HUES64 (cell line): Measurements from ENCODE around the gene LINC00632.

Experiments
- H3K27ac ChIP-seq: 2 replicates; pipeline ENCODE4 v1.7.0; 2013; ENCODE audit warnings: low read depth, low read length, inconsistent platforms
- H3K27me3 ChIP-seq: 2 replicates; pipeline ENCODE4 v1.6.1; 2013; ENCODE audit warnings: mild to moderate bottlenecking, low read length; ENCODE audit not compliant: insufficient read depth
- H3K36me3 ChIP-seq: 2 replicates; pipeline ENCODE4 v1.6.1; 2013; ENCODE audit warnings: mild to moderate bottlenecking, low read length; ENCODE audit not compliant: insufficient read depth
- H3K4me1 ChIP-seq: 2 replicates; pipeline ENCODE4 v1.6.1; 2013; ENCODE audit warnings: mild to moderate bottlenecking, low read length, moderate library complexity; ENCODE audit not compliant: insufficient read depth
- H3K4me3 ChIP-seq: 2 replicates; pipeline ENCODE4 v1.5.1; 2013; ENCODE audit warnings: mild to moderate bottlenecking, low read length, moderate library complexity
- H3K9ac ChIP-seq: 2 replicates; pipeline ENCODE4 v1.6.1; 2013; ENCODE audit warnings: mild to moderate bottlenecking, low read depth, low read length
- H3K9me3 ChIP-seq: 2 replicates; pipeline ENCODE4 v1.6.1; 2013; ENCODE audit warnings: low read depth, low read length; ENCODE audit not compliant: insufficient read depth
- WGBS: fragments of 150-250, 120-280 bp; methylation state at CpG from one replicate; pipeline ENCODE4 v1.1.7; 2013; ENCODE audit warnings: missing lambda C conversion rate; 5-methylcytosine and 5-hydroxymethylcytosine counted together

LINC00632 gene

DNA sequence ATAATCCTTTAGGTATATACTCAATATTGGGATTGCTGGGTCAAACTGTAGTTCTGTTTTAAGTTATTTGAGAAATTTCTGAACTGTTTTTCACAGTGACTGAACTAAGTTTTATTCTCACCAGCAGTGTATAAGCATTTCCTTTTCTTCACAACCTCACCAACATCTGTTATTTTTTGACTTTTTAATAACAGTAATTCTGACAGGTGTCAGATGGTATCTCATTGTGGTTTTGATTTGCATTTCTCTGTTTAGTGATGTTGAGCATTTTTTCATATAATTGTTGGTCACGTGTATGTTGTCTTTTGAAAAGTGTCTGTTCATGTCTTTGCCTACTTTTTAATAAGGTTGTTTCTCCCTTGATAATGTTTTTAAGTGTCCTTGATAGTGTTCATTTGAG lies 112.6 kb downstream of the LINC00632 start:
- 0 out of 2 replicates have a peak, but pooled peaks cover 4% of the 10 kb centered on the region for H3K4me1 ChIP-seq
- H3K27ac ChIP-seq, result no peak overlapping the region
- 83% methylated on average over 1 of the region's 1 CpG for WGBS
- no peak overlapping the region for H3K4me3 ChIP-seq
- no peaks in the 10 kb centered on the region for H3K36me3 ChIP-seq
- no peaks in the 10 kb centered on the region for H3K27me3 ChIP-seq
- no peaks in the 10 kb centered on the region for H3K9me3 ChIP-seq
- no peak overlapping the region for H3K9ac ChIP-seq

DNA sequence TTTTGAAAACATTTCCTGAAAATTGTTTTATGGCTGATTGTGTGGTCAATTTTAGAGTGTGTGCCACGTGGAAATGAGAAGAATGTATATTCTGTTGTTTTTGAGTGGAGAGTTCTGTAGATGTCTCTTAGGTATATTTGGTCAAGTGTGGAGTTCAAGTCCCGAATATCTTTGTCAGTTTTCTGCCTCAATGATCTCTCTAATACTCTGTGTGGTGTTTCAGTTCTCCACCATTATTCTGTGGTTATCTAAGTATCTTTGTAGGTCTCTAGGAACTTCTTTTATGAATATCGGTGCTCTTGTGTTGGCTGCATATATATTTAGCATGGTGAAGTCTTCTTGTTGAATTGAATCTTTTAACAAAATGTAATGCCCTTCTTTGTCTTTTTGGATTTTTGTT lies 113.3 kb downstream of the LINC00632 start:
- Histone ChIP-seq H3K4me3 (no peak overlapping the region), H3K9me3 (no peaks in the 10 kb centered on the region), H3K27me3 (no peaks in the 10 kb centered on the region), H3K9ac (no peak overlapping the region), H3K27ac (no peak overlapping the region), H3K4me1 (0 out of 2 replicates have a peak, but pooled peaks cover 4% of the 10 kb centered on the region), H3K36me3 (no peaks in the 10 kb centered on the region)
- WGBS, result 90% methylated on average over 3 of the region's 3 CpGs

DNA sequence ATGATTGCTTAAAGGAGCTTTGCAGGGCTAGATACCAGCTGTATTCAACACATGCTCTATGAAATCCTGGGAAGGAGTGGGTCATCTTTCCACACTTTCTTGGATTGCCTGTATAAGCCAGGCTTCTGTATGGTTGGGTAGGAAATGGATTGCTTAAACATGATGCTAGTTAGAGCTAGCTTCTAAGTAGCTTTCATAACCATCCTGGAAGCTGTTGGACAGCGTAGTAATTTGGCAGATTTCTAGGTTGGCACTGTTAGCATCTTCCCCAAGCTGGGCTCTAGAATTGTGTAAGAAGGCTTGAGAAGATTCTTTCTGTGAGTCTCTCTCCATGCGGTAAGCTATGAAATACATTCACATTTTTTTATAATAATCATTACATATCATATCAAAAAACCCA lies 127.3 kb downstream of the LINC00632 start:
- no peak overlapping the region for H3K27ac ChIP-seq
- H3K4me3 ChIP-seq, result no peak overlapping the region
- H3K9me3 ChIP-seq, result no peaks in the 10 kb centered on the region
- no peaks in the 10 kb centered on the region for H3K36me3 ChIP-seq
- H3K4me1 ChIP-seq, result no peaks in the 10 kb centered on the region
- H3K9ac ChIP-seq, result no peak overlapping the region
- no peaks in the 10 kb centered on the region for H3K27me3 ChIP-seq
- WGBS, result 86% methylated on average over 1 of the region's 2 CpGs
